ENCODE results near the gene LRP3. TPM values are rescaled to one million over a fixed set of nuclear protein-coding genes. Genes with fewer than 3 reads are reported as not detected.
"Not testable (repeated sequence)": the region's sequence is repeated elsewhere in the genome, so short reads cannot be mapped to it uniquely, and the experiment has no call there.

The LRP3 gene
- polyA plus RNA-seq, 10 donors, result 14.0 to 26.6 (median 20.6) TPM

GRCh38 chr19:33215438-33216197 is 21.5 kb downstream of the LRP3 start:
- DNase-seq, result no peak

GRCh38 chr19:33216198-33216830 is 22.2 kb downstream of the LRP3 start:
- DNase-seq, result no peak

DNA sequence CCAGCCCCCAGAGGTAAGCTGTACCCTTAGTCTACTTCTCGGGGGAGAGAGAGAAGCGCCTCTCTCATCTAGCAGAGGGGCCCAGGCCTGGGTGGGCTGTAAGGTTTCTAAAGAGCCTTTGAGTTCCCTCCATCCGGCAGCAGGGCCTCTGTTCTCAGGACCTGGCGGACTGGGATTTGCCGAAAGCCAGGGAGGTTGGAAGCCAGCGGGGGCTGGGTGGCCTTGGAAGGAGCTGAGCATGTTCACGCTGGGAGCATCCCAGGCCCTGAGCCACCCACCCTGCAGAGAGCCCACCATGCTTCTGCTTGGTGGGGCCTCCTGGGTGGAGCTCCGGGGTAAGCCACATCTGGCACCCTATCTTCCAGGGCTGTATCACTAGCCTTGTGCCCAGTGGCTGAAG is 23.8 kb downstream of the LRP3 start:
- no peak for DNase-seq

GRCh38 chr19:33219261-33219815 is 25.2 kb downstream of the LRP3 start:
- no peak for DNase-seq

DNA sequence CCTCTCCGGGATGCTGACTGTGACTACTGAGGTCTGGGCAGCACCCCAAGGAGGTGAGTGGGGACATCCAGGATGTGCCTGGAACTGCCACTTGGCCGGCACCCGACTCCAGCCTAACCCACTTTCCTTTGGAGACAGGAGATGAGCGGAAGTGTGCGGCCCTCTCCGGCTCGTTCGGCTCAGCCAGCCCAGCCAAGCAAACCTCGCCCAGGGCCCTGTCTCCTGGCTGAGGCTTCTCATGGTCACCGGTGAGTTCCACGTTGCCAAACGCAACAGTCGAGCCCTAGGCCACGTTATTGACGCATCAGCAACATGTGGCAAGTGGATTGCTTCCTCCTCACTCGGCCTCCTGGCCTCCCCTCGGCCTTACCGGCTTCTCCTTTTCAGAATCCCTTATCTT is 26.0 kb downstream of the LRP3 start:
- no peak for DNase-seq

DNA sequence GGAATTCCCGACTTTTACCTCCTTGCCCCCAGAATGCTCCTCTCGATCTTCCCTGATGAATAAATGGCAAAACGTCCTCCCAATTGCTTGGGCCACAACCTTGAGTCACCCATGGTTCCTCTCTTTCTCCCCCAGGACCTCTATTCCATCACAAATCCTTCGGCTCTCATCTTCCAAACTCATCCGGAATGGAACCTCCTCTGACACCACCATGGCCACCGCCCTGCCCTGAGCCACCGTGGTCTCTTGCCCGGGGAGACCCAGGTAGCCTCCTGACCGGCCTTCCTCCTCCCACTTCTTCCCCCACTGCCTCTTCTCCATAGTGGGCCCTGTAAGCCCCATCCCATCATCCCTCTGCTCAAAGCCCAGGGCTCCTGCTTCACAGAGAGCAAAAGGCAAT is 26.6 kb downstream of the LRP3 start:
- DNase-seq, result no peak

DNA sequence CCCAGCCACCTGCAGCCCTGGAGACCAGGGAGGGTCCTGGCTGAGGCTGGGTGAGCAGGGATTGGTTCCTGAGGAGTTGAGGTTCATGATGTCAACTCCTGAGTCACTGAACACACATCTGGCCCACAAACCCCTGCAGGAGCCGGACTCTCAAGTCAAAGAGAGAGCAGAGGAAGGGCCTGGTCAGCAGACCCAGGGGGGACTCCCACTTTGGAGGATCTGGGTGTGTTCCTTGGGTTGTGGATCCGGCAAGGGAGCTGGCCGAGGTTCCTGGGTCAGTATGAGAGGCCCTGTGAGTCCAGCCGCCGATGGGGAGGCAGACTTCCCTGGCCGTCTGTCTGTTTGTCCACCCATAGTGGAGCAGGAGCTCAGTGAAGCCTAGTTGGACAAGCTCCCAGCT is 27.5 kb downstream of the LRP3 start:
- DNase-seq, result peak in 1 of 3 donors; percentile 37

GRCh38 chr19:33222255-33222654 is 28.1 kb downstream of the LRP3 start:
- not testable (repeated sequence) for DNase-seq

DNA sequence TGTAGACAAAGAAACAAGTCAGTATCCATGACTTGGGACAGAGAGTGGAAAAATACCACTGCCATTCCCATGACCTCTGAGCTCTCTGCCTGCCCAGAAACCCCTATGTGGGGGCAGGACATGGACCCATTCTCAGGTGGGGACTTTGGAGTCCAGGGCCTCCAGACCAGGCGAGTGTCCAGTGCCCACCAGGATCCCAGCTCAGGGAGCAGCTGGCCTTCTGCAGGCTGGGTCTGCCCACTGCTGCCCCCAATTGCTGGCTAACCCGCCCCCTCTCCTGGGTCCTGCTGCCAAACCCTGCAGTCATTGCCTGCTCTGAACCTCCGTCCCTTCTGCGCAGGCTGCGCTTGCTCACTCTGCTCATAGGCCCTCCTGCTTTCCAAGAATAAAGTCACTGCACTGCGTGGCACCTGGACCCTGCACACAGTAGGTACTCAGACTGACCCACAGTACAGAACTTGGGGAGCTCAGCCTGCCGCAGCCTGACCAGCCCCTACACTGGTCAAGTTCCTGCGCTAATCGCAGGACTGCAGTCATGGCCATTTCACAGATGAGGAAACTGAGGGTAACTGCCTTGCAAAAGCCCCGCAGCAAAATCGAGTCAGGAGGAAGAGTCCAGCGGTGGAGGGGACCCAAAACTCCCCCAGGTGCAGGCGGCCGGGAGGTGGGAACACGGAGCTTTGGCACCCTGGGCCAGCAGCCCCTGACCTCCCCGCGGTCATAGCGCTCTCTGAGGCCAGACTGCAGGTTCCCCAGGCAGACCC is 30.7 kb downstream of the LRP3 start:
- no peak for DNase-seq

GRCh38 chr19:33225458-33225926 is 31.4 kb downstream of the LRP3 start, which contains the start of gene SLC7A10:
TSS of gene SLC7A10 (minus strand) at chr19:33225850. CDS start at chr19:33225703, 147 bp downstream.
- DNase-seq, result peak in 1 of 3 donors; percentile 61

DNA sequence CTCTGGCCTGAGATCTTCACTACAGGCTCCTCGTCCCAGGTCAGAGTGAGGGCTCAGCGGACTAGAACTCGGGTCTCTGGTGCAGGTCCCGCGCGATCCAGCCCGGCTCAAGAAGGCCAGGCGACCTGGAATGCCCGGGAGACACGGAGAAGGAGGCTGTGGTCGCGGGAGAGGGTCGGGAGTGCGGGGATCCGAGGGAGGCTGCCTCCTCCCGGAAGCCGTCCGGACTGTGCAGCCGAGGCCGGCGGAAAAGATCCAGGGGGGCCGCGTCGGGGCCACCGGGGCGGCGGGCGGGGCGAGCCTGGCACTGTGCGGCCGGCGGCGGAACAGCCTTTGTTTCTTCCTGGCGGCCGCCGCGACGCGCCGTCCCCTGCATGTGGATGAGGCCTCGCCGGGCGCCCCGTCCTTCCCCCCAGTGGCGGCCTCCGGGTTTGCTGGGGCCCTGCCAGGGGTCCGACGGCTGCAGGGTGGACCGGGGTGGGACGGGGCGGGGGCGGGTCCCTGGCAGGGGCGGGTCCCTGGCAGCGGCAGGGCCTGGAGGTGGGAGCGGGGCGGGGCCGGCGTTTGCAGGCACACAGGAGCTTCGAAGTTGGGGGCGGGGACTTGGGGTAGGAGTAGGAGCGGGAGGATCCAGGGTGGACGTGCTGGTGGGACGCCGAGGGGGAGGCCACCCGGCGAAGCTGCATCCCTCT is 32.6 kb downstream of the LRP3 start:
- no peak for DNase-seq

- no peak for DNase-seq
These were observed 33.1 kb downstream of the LRP3 start for GRCh38 chr19:33227242-33227650.

DNA sequence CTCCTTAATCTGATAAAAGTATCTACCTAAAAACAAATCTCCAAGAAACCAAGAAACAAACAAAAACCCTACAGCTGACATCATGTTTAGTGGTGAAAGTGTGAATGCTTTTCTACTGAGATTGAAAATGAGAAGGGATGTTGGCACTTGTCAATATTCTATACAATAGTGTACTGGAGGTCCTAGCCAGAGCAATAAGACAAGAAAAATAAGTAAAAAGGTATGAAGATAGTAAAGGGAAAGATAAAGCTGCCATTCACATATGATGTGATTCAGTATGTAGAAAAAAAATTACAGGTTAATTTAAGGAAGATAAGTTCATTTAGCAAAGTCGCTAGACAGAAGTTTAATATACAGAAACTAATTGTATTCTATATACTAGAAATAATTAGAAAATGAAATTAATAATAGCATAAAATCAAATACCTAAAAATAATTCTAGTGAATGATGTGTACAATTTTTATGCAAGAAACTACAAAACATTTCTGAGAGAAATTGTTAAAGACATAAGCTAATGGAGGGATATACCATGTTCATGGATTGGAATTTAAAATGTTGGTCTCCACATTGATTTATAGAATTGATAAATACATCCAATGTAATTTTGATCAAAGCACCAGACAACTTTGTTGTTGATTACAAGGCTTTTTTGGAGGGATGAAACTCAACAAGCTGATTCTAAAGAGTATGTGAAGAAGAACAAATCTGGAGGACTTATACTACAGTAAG is 33.9 kb downstream of the LRP3 start:
- no peak for DNase-seq

DNA sequence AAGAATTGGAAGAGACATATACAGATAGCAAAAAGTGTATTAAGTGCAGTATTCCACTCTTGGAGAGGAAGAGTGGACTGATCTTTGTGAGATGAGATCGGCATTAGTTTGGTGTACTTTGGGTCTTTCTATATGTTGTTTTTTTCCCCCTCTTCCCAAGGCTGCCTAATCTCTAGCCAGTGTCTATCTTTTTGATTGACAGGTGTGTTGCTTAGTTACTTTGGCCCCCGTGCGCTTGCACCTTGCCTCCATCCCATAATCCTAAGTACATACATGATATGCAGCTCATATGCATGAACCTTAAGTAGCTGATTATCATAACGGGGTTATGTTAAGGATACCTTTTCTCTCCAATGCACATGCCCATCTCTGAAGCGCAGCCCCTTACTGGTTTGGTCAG is 35.8 kb downstream of the LRP3 start:
- no peak for DNase-seq

DNA sequence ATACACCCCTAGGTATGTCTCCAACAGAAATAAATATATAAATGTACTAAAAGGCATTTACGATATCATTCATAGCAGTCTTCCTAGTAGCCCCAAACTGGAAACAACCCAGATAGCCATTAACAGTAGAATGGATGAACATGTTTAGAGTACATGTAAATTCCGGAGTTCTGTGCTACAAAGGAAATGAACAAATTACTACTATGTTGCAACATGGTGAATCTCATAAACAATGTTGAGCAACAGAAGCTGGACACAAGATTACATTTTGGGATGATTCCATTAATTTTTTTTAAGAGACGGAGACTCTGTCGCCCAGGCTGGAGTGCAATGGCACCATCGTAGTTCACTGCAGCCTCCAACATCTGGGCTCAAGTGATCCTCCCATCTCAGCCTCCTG is 37.4 kb downstream of the LRP3 start:
- DNase-seq, result no peak

- DNase-seq, result no peak
These were observed 38.5 kb downstream of the LRP3 start for GRCh38 chr19:33232656-33233055.

DNA sequence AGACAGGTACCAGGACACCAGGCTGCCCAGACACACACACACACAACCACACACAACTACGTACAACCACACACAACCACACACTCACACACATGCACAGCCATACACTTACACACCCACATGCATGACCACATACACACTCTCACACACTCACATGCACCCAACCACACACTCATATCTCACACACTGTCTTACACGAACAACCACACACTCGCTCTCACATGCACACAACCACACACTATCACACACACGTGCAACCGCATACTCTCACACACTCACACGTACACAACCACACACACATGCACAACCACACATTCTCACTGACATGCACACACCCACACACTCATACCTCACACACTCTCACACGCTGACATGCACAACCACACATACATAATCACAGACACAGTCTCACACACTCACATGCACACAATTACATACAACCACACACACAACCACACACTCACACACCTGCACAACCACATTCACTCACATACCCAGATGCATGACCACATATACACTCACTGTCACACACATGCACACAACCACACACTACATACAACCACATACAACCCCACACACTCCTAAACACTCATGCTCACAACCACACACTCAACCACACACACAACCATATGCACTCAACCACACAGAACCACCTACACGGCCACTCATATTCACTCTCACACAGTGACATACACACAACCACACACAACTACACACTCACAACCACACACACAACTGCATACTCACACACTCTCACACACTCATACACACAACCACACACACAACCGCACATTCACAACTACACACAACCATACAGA is 39.1 kb downstream of the LRP3 start:
- no peak for DNase-seq

GRCh38 chr19:33234092-33234491 is 40.0 kb downstream of the LRP3 start:
- no peak for DNase-seq

GRCh38 chr19:33234736-33235135 is 40.6 kb downstream of the LRP3 start:
- no peak for DNase-seq

Data from muscle of back (tissue), 11 donors.